Mesothelial cell of epicardium (in vitro differentiated cells): ENCODE measurements around the gene PKNOX2. TPM values are rescaled to one million over a fixed set of nuclear protein-coding genes. Genes with fewer than 3 reads are reported as not detected.

Experiments
- DNase-seq, 2 experiments: peaks; one replicate each; pipeline ENCODE4 v3.0.0; 2021; ENCODE audit warnings: low spot score in 2 of 2; ENCODE audit not compliant: unreplicated experiment in 2 of 2
- H3K27ac Mint-ChIP-seq: 2 replicates; pipeline ENCODE4 v1.8.0; 2021; ENCODE audit warnings: mixed read lengths
- H3K27me3 Mint-ChIP-seq: 2 replicates; pipeline ENCODE4 v1.8.0; 2021; ENCODE audit warnings: low read depth, mixed read lengths
- H3K36me3 Mint-ChIP-seq: 2 replicates; pipeline ENCODE4 v1.8.0; 2021; ENCODE audit warnings: mixed read lengths
- H3K4me1 Mint-ChIP-seq: 2 replicates; pipeline ENCODE4 v1.8.0; 2021; ENCODE audit warnings: mixed read lengths
- H3K4me3 Mint-ChIP-seq: 2 replicates; pipeline ENCODE4 v1.8.0; 2021; ENCODE audit warnings: mild to moderate bottlenecking, moderate library complexity, mixed read lengths
- H3K9me3 Mint-ChIP-seq: 2 replicates; pipeline ENCODE4 v1.8.0; 2021; ENCODE audit warnings: mixed read lengths
- CTCF ChIP-seq: fragments of 200-600 bp; sonication (generic); IDR thresholded peaks from one replicate; pipeline ENCODE4 v1.5.0; 2021; ENCODE audit warnings: antibody characterized with exemption; ENCODE audit not compliant: unreplicated experiment
- total RNA-seq: library from RNA; stranded (reverse); gene quantifications from 3 replicates; pipeline ENCODE4 v1.2.1, GENCODE V29; 2021

Gene PKNOX2
- total RNA-seq, 1 donor from 2014 or later, result 22.2 TPM

- no peak overlapping the region for H3K27ac Mint-ChIP-seq
- TF ChIP-seq CTCF, result no peak
- no peaks in the 10 kb centered on the region for H3K9me3 Mint-ChIP-seq
- no peak for DNase-seq
- no peak overlapping the region for H3K4me3 Mint-ChIP-seq
- no peaks in the 10 kb centered on the region for H3K36me3 Mint-ChIP-seq
- peaks cover 3% of the 10 kb centered on the region for H3K27me3 Mint-ChIP-seq
- H3K4me1 Mint-ChIP-seq, result peaks cover 18% of the 10 kb centered on the region
Measured at GRCh38 chr11:125147280-125147679, 17.3 kb upstream of the PKNOX2 start.

- Mint-ChIP-seq H3K4me3 (no peak overlapping the region), H3K27ac (no peak overlapping the region), H3K9me3 (no peaks in the 10 kb centered on the region), H3K36me3 (no peaks in the 10 kb centered on the region), H3K27me3 (peaks cover 3% of the 10 kb centered on the region), H3K4me1 (peaks cover 18% of the 10 kb centered on the region)
- DNase-seq, result no peak
- TF ChIP-seq CTCF, result no peak
Measured at GRCh38 chr11:125148011-125148410, 16.5 kb upstream of the PKNOX2 start.

GRCh38 chr11:125148743-125149142 is 15.8 kb upstream of the PKNOX2 start:
- no peak for DNase-seq

GRCh38 chr11:125153837-125154236 is 10.7 kb upstream of the PKNOX2 start:
- Mint-ChIP-seq H3K4me3 (no peak overlapping the region), H3K36me3 (no peaks in the 10 kb centered on the region), H3K27me3 (no peaks in the 10 kb centered on the region), H3K4me1 (peaks cover 50% of the 10 kb centered on the region), H3K9me3 (no peaks in the 10 kb centered on the region), H3K27ac (peak overlapping the region; percentile 39)
- no peak for TF ChIP-seq CTCF
- peak in 1 of 2 experiments; percentile 22 for DNase-seq

More at GRCh38 chr11:125148743-125149142, 15.8 kb upstream of the PKNOX2 start:
- H3K36me3 Mint-ChIP-seq, result no peaks in the 10 kb centered on the region
- peaks cover 20% of the 10 kb centered on the region for H3K4me1 Mint-ChIP-seq
- no peaks in the 10 kb centered on the region for H3K9me3 Mint-ChIP-seq
- H3K27ac Mint-ChIP-seq, result no peak overlapping the region
- H3K27me3 Mint-ChIP-seq, result peaks cover 3% of the 10 kb centered on the region
- H3K4me3 Mint-ChIP-seq, result no peak overlapping the region
- TF ChIP-seq CTCF, result no peak

- no peaks in the 10 kb centered on the region for H3K36me3 Mint-ChIP-seq
Measured at GRCh38 chr11:125154378-125155099, 10.0 kb upstream of the PKNOX2 start.

More at GRCh38 chr11:125154378-125155099, 10.0 kb upstream of the PKNOX2 start:
- Mint-ChIP-seq H3K27me3 (peaks cover 2% of the 10 kb centered on the region), H3K9me3 (no peaks in the 10 kb centered on the region), H3K4me1 (peaks cover 52% of the 10 kb centered on the region), H3K27ac (peak overlapping the region; percentile 39), H3K4me3 (no peak overlapping the region)
- DNase-seq, result no peak
- no peak for TF ChIP-seq CTCF
